SK-N-SH (cell line): Measurements from ENCODE around the gene OR1J1. TPM values are rescaled to one million over a fixed set of nuclear protein-coding genes. Genes with fewer than 3 reads are reported as not detected.

Experiments used
- CTCF ChIA-PET: fragments of 300-600, 350-600 bp; formaldehyde crosslinking; extraction: SDS; loops from one replicate; lab custom pipeline; 2021; lab: Yijun Ruan, JAX
- POLR2A ChIA-PET: fragments of 350-600 bp; sonication (Branson Sonifier 250); formaldehyde crosslinking; extraction: SDS; loops from one replicate; lab custom pipeline; 2020; ENCODE audit warnings: antibody characterized with exemption, inconsistent platforms; lab: Yijun Ruan, JAX
- DNase-seq: peaks from one replicate; pipeline ENCODE4 v3.0.0; 2012
- H2AFZ ChIP-seq: fragments of 200-600 bp; sonication (generic); 2 replicates; pipeline ENCODE4 v1.8.1; 2016; ENCODE audit warnings: antibody characterized with exemption, mild to moderate bottlenecking, low read depth
- H3F3A ChIP-seq: fragments of 200-600 bp; sonication (generic); replicated peaks from 2 replicates; pipeline ENCODE3; 2016; ENCODE audit warnings: antibody characterized with exemption, mild to moderate bottlenecking; ENCODE audit not compliant: insufficient read depth
- H3K27ac ChIP-seq, 2 experiments: fragments of 200-500 bp in 1 of 2; fragments of 200-600 bp in 1 of 2; sonication (Bioruptor generic) in 1 of 2; sonication (generic), shearing (Covaris generic) in 1 of 2; 2 replicates each; pipeline versions ENCODE4 v1.5.1 to v1.6.1; 2014 to 2016; ENCODE audit warnings: low read depth in 2 of 2, inconsistent platforms in 1 of 2, low read length in 1 of 2, mild to moderate bottlenecking in 1 of 2, mixed read lengths in 1 of 2
- H3K27me3 ChIP-seq: fragments of 200-600 bp; sonication (generic), shearing (Covaris generic); 2 replicates; pipeline ENCODE4 v1.6.1; 2016; ENCODE audit warnings: mixed run types; ENCODE audit not compliant: insufficient read depth
- H3K36me3 ChIP-seq, 2 experiments: fragments of 200-500 bp in 1 of 2; fragments of 200-600 bp in 1 of 2; sonication (Bioruptor generic) in 1 of 2; sonication (generic) in 1 of 2; replicated peaks in 1 of 2; 2 replicates each; pipeline versions ENCODE3 to v1.5.1; 2014 to 2016; ENCODE audit warnings: low read length in 1 of 2, mild to moderate bottlenecking in 1 of 2; ENCODE audit not compliant: insufficient read depth in 2 of 2, control insufficient read depth in 1 of 2
- H3K4me1 ChIP-seq, 2 experiments: fragments of 200-500 bp in 1 of 2; fragments of 200-600 bp in 1 of 2; sonication (Bioruptor generic) in 1 of 2; sonication (generic), shearing (Covaris generic) in 1 of 2; 2 replicates each; pipeline versions ENCODE4 v1.5.1 to v1.6.1; 2014 to 2016; ENCODE audit warnings: low read depth in 1 of 2, low read length in 1 of 2, mixed run types in 1 of 2; ENCODE audit not compliant: insufficient read depth in 2 of 2, control insufficient read depth in 1 of 2
- H3K4me2 ChIP-seq: fragments of 200-600 bp; sonication (generic), shearing (Covaris generic); 2 replicates; pipeline ENCODE4 v1.6.1; 2017; ENCODE audit warnings: mixed run types
- H3K4me3 ChIP-seq, 2 experiments: fragments of 200-500 bp in 1 of 2; fragments of 200-600 bp in 1 of 2; sonication (Bioruptor generic) in 1 of 2; sonication (generic), shearing (Covaris generic) in 1 of 2; 2 replicates each; pipeline versions ENCODE4 v1.5.1 to v1.8.1; 2014 to 2016; ENCODE audit warnings: low read depth in 2 of 2, inconsistent platforms in 1 of 2, low read length in 1 of 2, mild to moderate bottlenecking in 1 of 2, mixed read lengths in 1 of 2, moderate library complexity in 1 of 2
- H3K79me2 ChIP-seq: fragments of 200-600 bp; sonication (generic); 2 replicates; pipeline ENCODE4 v1.8.1; 2017; ENCODE audit warnings: mild to moderate bottlenecking; ENCODE audit not compliant: insufficient read depth
- H3K9ac ChIP-seq: fragments of 200-600 bp; sonication (generic); 2 replicates; pipeline ENCODE4 v1.6.1; 2017; ENCODE audit warnings: mixed run types
- H3K9me2 ChIP-seq: fragments of 200-600 bp; sonication (generic); 2 replicates; pipeline ENCODE4 v1.6.1; 2017; ENCODE audit warnings: mixed run types
- H3K9me3 ChIP-seq: fragments of 200-600 bp; sonication (generic); 2 replicates; pipeline ENCODE4 v1.6.1; 2017; ENCODE audit warnings: mixed run types, mild to moderate bottlenecking, moderate library complexity
- H4K20me1 ChIP-seq: fragments of 200-600 bp; sonication (generic); 2 replicates; pipeline ENCODE4 v1.6.1; 2017; ENCODE audit warnings: mild to moderate bottlenecking, mixed run types; ENCODE audit not compliant: insufficient read depth
- CHD2 ChIP-seq: fragments of 150-350 bp; IDR thresholded peaks from 2 replicates; pipeline ENCODE4 v1.6.1; 2018; ENCODE audit warnings: low read length; ENCODE audit not compliant: partially characterized antibody
- ELF1 ChIP-seq: IDR thresholded peaks from 2 replicates; pipeline ENCODE4 v1.4.0; 2012
- FOXM1 ChIP-seq: IDR thresholded peaks from 2 replicates; pipeline ENCODE4 v1.4.0; 2012; ENCODE audit warnings: low read depth, mild to moderate bottlenecking
- GABPA ChIP-seq: IDR thresholded peaks from 2 replicates; pipeline ENCODE4 v1.4.0; 2012; ENCODE audit warnings: low read depth, mild to moderate bottlenecking
- JUND ChIP-seq: IDR thresholded peaks from 2 replicates; pipeline ENCODE4 v1.4.0; 2012
- MAX ChIP-seq: IDR thresholded peaks from 2 replicates; pipeline ENCODE4 v1.4.0; 2012; ENCODE audit warnings: low read depth
- MEF2A ChIP-seq: IDR thresholded peaks from 2 replicates; pipeline ENCODE4 v1.4.0; 2012; ENCODE audit warnings: low read depth, borderline replicate concordance
- NFIC ChIP-seq: IDR thresholded peaks from 2 replicates; pipeline ENCODE4 v1.4.0; 2012; ENCODE audit warnings: borderline replicate concordance
- PBX3 ChIP-seq: IDR thresholded peaks from 2 replicates; pipeline ENCODE4; 2012
- RAD21 ChIP-seq: IDR thresholded peaks from 2 replicates; pipeline ENCODE4 v1.6.1; 2012; ENCODE audit warnings: mild to moderate bottlenecking, low read length
- RCOR1 ChIP-seq: fragments of 150-350 bp; IDR thresholded peaks from 2 replicates; pipeline ENCODE4 v1.6.1; 2017; ENCODE audit warnings: antibody characterized with exemption, low read length
- REST ChIP-seq: IDR thresholded peaks from 2 replicates; pipeline ENCODE4 v1.6.1; 2012; ENCODE audit warnings: mild to moderate bottlenecking, low read depth, low read length, moderate library complexity
- RXRA ChIP-seq: IDR thresholded peaks from 2 replicates; pipeline ENCODE4 v1.4.0; 2012; ENCODE audit warnings: low read depth, mild to moderate bottlenecking, borderline replicate concordance
- SIN3A ChIP-seq: IDR thresholded peaks from 2 replicates; pipeline ENCODE4 v1.6.1; 2012; ENCODE audit warnings: low read depth, mild to moderate bottlenecking, low read length, moderate library complexity, borderline replicate concordance
- SMC3 ChIP-seq: IDR thresholded peaks from 2 replicates; pipeline ENCODE4 v1.6.1; 2012; ENCODE audit warnings: low read depth, low read length, improper control_type of control experiment
- TAF1 ChIP-seq: IDR thresholded peaks from 2 replicates; pipeline ENCODE4 v1.6.1; 2012; ENCODE audit warnings: low read depth, mild to moderate bottlenecking, low read length, moderate library complexity, borderline replicate concordance
- TCF12 ChIP-seq: IDR thresholded peaks from 2 replicates; pipeline ENCODE4 v1.4.0; 2012
- TEAD4 ChIP-seq: IDR thresholded peaks from 2 replicates; pipeline ENCODE4 v1.4.0; 2012; ENCODE audit warnings: mild to moderate bottlenecking, borderline replicate concordance; ENCODE audit not compliant: insufficient read depth
- ZBTB33 ChIP-seq: IDR thresholded peaks from 2 replicates; pipeline ENCODE4 v1.4.0; 2012; ENCODE audit warnings: low read depth, borderline replicate concordance
- WGBS: methylation state at CpG from one replicate; pipeline ENCODE4 v1.1.6; 2017; ENCODE audit warnings: low lambda C conversion rate; 5-methylcytosine and 5-hydroxymethylcytosine counted together
- polyA plus RNA-seq, 3 experiments: library from polyadenylated mRNA; depleted of rRNA; stranded (reverse); fragments of >200 nt; gene quantifications; 2 replicates each; pipeline ENCODE4 v1.2.3, GENCODE V29; 2012

The OR1J1 gene
- polyA plus RNA-seq, 1 of the 3 experiments (the other 2 are of a cell fraction) = not detected

- TF ChIP-seq ZBTB33 (no peak), CHD2 (no peak), RXRA (no peak), TAF1 (no peak), SMC3 (no peak), PBX3 (peak; percentile 48; the same call in 1 of the 2 replicates), MAX (no peak), ELF1 (no peak), JUND (0 out of 2 replicates have a peak, but pooled peaks have one; percentile 21), TEAD4 (peak; percentile 44; the same call in 1 of the 2 replicates), TCF12 (peak; percentile 91), NFIC (peak; percentile 77), REST (no peak), SIN3A (no peak), GABPA (no peak), MEF2A (no peak)
Measured at GRCh38 chr9:122444041-122444733, 33.5 kb downstream of the OR1J1 start (continued).

- H3K36me3 ChIP-seq = no peaks in the 10 kb centered on the region
- no peak overlapping the region for H2AFZ ChIP-seq
- no peak overlapping the region for H3K27ac ChIP-seq
- WGBS = 86% methylated on average over 1 of the region's 1 CpG
- H3K4me1 ChIP-seq = no peaks in the 10 kb centered on the region; a peak in 1 of 4 replicates
- H3K4me2 ChIP-seq = no peak overlapping the region
- peaks cover 9% of the 10 kb centered on the region for H3F3A ChIP-seq
- no peaks in the 10 kb centered on the region for H3K9me3 ChIP-seq
- H3K9me2 ChIP-seq = no peaks in the 10 kb centered on the region
- CTCF ChIA-PET = interaction anchor here (1.2 kb wide), 1 partner anchor 12 kb away, joined by 3 read pairs; no protein-coding TSS in a partner anchor
- H3K4me3 ChIP-seq = no peak overlapping the region
- POLR2A ChIA-PET = no interaction called here
- H3K27me3 ChIP-seq = no peaks in the 10 kb centered on the region
- H3K79me2 ChIP-seq = no peaks in the 10 kb centered on the region
- no peak for TF ChIP-seq SMC3
- no peak for TF ChIP-seq FOXM1
- TF ChIP-seq GABPA = no peak
- TF ChIP-seq RAD21 = no peak
- no peak for TF ChIP-seq ZBTB33
- TF ChIP-seq RCOR1 = no peak
- H4K20me1 ChIP-seq = no peaks in the 10 kb centered on the region
- H3K9ac ChIP-seq = no peak overlapping the region
- no peak for DNase-seq
Measured at GRCh38 chr9:122442568-122442967, 35.2 kb downstream of the OR1J1 start.
